Measurements from ENCODE around the gene RAD51B.

RAD51B gene

GRCh38 chr14:68591786-68592185 lies 772.2 kb downstream of the RAD51B start (continued):
- TF ChIP-seq ZNF280C (tag by site-specific recombination; IDR thresholded peaks at IDR 0.05) (no peak), ZNF398 (tag by site-specific recombination; IDR thresholded peaks at IDR 0.05) (no peak), ZNF433 (tag by site-specific recombination; IDR thresholded peaks at IDR 0.05; ENCODE audit: low read depth) (no peak), ZBTB48 (tag by site-specific recombination; IDR thresholded peaks at IDR 0.05) (no peak), ZBTB11 (tag by site-specific recombination; conservative IDR thresholded peaks at IDR 0.05; ENCODE audit: low read depth) (no peak), ZFP41 (tag by site-specific recombination; IDR thresholded peaks at IDR 0.05; ENCODE audit: borderline replicate concordance) (no peak), ZNF549 (tag by site-specific recombination; IDR thresholded peaks at IDR 0.05) (no peak), ZFP37 (tag by site-specific recombination; IDR thresholded peaks at IDR 0.05) (no peak), ZNF214 (tag by site-specific recombination; IDR thresholded peaks at IDR 0.05; ENCODE audit: borderline replicate concordance) (no peak), SALL2 (tag by site-specific recombination; IDR thresholded peaks at IDR 0.05; ENCODE audit: borderline replicate concordance) (no peak)

- Histone ChIP-seq H3K36me3 (ENCODE audit: control insufficient read depth in 2 of 2, insufficient read depth in 1 of 2, low read length in 2 of 2) (no peaks in the 10 kb centered on the region), H3K9me3 (ENCODE audit: control insufficient read depth, insufficient read depth, low read depth, low read length) (no peaks in the 10 kb centered on the region), H3K4me3 (ENCODE audit: low read depth, low read length) (no peak overlapping the region), H3K4me1 (ENCODE audit: control insufficient read depth, insufficient read depth, low read length) (no peaks in the 10 kb centered on the region; the same call in 1 of the 2 replicates), H3K27ac (ENCODE audit: extremely low read depth, low read depth, low read length) (no peak overlapping the region)
- no peak for TF ChIP-seq ZNF174 (tag by site-specific recombination; IDR thresholded peaks at IDR 0.05)
- TF ChIP-seq AEBP2 (tag by site-specific recombination; IDR thresholded peaks at IDR 0.05; ENCODE audit: borderline replicate concordance), result no peak
- no peak for TF ChIP-seq SETDB1 (IDR thresholded peaks at IDR 0.05; ENCODE audit: insufficient read length, low read length)
- no peak for TF ChIP-seq IKZF3 (tag by site-specific recombination; IDR thresholded peaks at IDR 0.05)
- no peak for TF ChIP-seq ZNF777 (tag by site-specific recombination; IDR thresholded peaks at IDR 0.05; ENCODE audit: borderline replicate concordance)
- TF ChIP-seq PRDM4 (tag by site-specific recombination; IDR thresholded peaks at IDR 0.05), result no peak
- TF ChIP-seq ZNF555 (tag by site-specific recombination; conservative IDR thresholded peaks at IDR 0.05), result no peak
- no peak for TF ChIP-seq KLF10 (tag by site-specific recombination; IDR thresholded peaks at IDR 0.05)
- no peak for TF ChIP-seq ZNF488 (tag by site-specific recombination; IDR thresholded peaks at IDR 0.05)
- no peak for TF ChIP-seq ZNF302 (tag by site-specific recombination; IDR thresholded peaks at IDR 0.05; ENCODE audit: low read depth)
- CTCF ChIA-PET, result no interaction called here
- POLR2A ChIA-PET, result no interaction called here
Measured at GRCh38 chr14:68592948-68593556, 773.5 kb downstream of the RAD51B start.

Data from HEK293 (cell line).